Mesendoderm (in vitro differentiated cells): ENCODE measurements around the gene OR2A5.
"Not testable (repeated sequence)": the region's sequence is repeated elsewhere in the genome, so short reads cannot be mapped to it uniquely, and the experiment has no call there.

Experiments used
- DNase-seq: peaks from one replicate; pipeline ENCODE4 v3.0.0; 2013
- H2AK5ac ChIP-seq: 2 replicates; pipeline ENCODE4 v1.6.1; 2013; ENCODE audit warnings: low read length, inconsistent platforms
- H2BK120ac ChIP-seq: 2 replicates; pipeline ENCODE4 v1.6.1; 2013; ENCODE audit warnings: low read depth, mild to moderate bottlenecking, low read length, moderate library complexity, mixed read lengths
- H2BK15ac ChIP-seq: replicated peaks from 2 replicates; pipeline ENCODE4 v1.6.1; 2013; ENCODE audit warnings: low read depth, mild to moderate bottlenecking, moderate library complexity
- H2BK5ac ChIP-seq: 2 replicates; pipeline ENCODE4 v1.6.1; 2013; ENCODE audit warnings: low read length, inconsistent platforms
- H3K18ac ChIP-seq: 2 replicates; pipeline ENCODE4 v1.6.1; 2013; ENCODE audit warnings: mild to moderate bottlenecking, low read length, mixed read lengths
- H3K23ac ChIP-seq: one replicate; pipeline ENCODE4 v1.6.1; 2013; ENCODE audit warnings: low read length
- H3K27ac ChIP-seq: 2 replicates; pipeline ENCODE4 v1.5.1; 2013; ENCODE audit warnings: low read depth, mild to moderate bottlenecking, inconsistent platforms, low read length, moderate library complexity
- H3K27me3 ChIP-seq: 2 replicates; pipeline ENCODE4 v1.6.1; 2013; ENCODE audit warnings: low read length, control low read depth, mild to moderate bottlenecking, inconsistent platforms; ENCODE audit not compliant: insufficient read depth, poor library complexity
- H3K36me3 ChIP-seq: 2 replicates; pipeline ENCODE4 v1.6.1; 2013; ENCODE audit warnings: low read length, inconsistent platforms; ENCODE audit not compliant: control insufficient read depth, insufficient read depth
- H3K4ac ChIP-seq: one replicate; pipeline ENCODE4 v1.6.1; 2013; ENCODE audit warnings: low read depth, mild to moderate bottlenecking, low read length, moderate library complexity
- H3K4me1 ChIP-seq: 2 replicates; pipeline ENCODE4 v1.6.1; 2013; ENCODE audit warnings: low read depth, low read length, inconsistent platforms; ENCODE audit not compliant: control insufficient read depth
- H3K4me2 ChIP-seq: 2 replicates; pipeline ENCODE4 v1.6.1; 2013; ENCODE audit warnings: low read length
- H3K4me3 ChIP-seq: 2 replicates; pipeline ENCODE4 v1.5.1; 2013; ENCODE audit warnings: mild to moderate bottlenecking, low read length
- H3K56ac ChIP-seq: one replicate; pipeline ENCODE4 v1.6.1; 2013; ENCODE audit warnings: low read length
- H3K79me1 ChIP-seq: 2 replicates; pipeline ENCODE4 v1.6.1; 2013; ENCODE audit warnings: low read length, inconsistent platforms
- H3K79me2 ChIP-seq: 2 replicates; pipeline ENCODE4 v1.6.1; 2013; ENCODE audit warnings: mild to moderate bottlenecking, low read length; ENCODE audit not compliant: control insufficient read depth, insufficient read depth
- H3K9ac ChIP-seq: 2 replicates; pipeline ENCODE4 v1.6.1; 2013; ENCODE audit warnings: low read length, inconsistent platforms
- H4K5ac ChIP-seq: one replicate; pipeline ENCODE4 v1.6.1; 2013; ENCODE audit warnings: low read length
- H4K8ac ChIP-seq: one replicate; pipeline ENCODE4 v1.6.1; 2013; ENCODE audit warnings: low read depth, mild to moderate bottlenecking, control low read depth, low read length, moderate library complexity
- WGBS: extraction: QIAGEN DNeasy Blood & Tissue Kit; methylation state at CpG from one replicate; pipeline ENCODE4 v1.1.7; 2013; ENCODE audit warnings: low lambda C conversion rate, missing lambda C conversion rate; ENCODE audit not compliant: insufficient coverage; ENCODE audit errors: extremely low coverage; 5-methylcytosine and 5-hydroxymethylcytosine counted together

Gene OR2A5

GRCh38 chr7:144036302-144036885, 12.4 kb upstream of the OR2A5 start:
- H4K8ac ChIP-seq = no peak overlapping the region
- H3K4me1 ChIP-seq = no peaks in the 10 kb centered on the region
- H3K4me2 ChIP-seq = no peak overlapping the region
- no peak overlapping the region for H2BK5ac ChIP-seq
- no peak overlapping the region for H3K4me3 ChIP-seq
- no CpG with 5 or more reads among the region's 1 CpG for WGBS
- H3K27ac ChIP-seq = no peak overlapping the region
- no peak overlapping the region for H3K56ac ChIP-seq
- H3K9ac ChIP-seq = no peak overlapping the region
- no peak overlapping the region for H2BK120ac ChIP-seq
- H2BK15ac ChIP-seq = no peak overlapping the region
- no peaks in the 10 kb centered on the region for H3K27me3 ChIP-seq
- H2AK5ac ChIP-seq = no peak overlapping the region
- no peak overlapping the region for H3K23ac ChIP-seq
- no peaks in the 10 kb centered on the region for H3K36me3 ChIP-seq
- H3K79me2 ChIP-seq = no peaks in the 10 kb centered on the region
- H3K79me1 ChIP-seq = no peaks in the 10 kb centered on the region
- DNase-seq = no peak
- no peak overlapping the region for H3K4ac ChIP-seq
- no peak overlapping the region for H3K18ac ChIP-seq
- no peak overlapping the region for H4K5ac ChIP-seq

GRCh38 chr7:144037414-144038035, 11.2 kb upstream of the OR2A5 start:
- no peak overlapping the region for H2BK15ac ChIP-seq
- H3K4me1 ChIP-seq = no peaks in the 10 kb centered on the region
- no peak overlapping the region for H3K4me2 ChIP-seq
- no peak overlapping the region for H3K27ac ChIP-seq
- no peak overlapping the region for H3K56ac ChIP-seq
- no peak overlapping the region for H2AK5ac ChIP-seq
- H4K8ac ChIP-seq = no peak overlapping the region
- no peak overlapping the region for H3K18ac ChIP-seq
- DNase-seq = peak; percentile 68
- H3K23ac ChIP-seq = no peak overlapping the region
- no peaks in the 10 kb centered on the region for H3K79me1 ChIP-seq
- H3K4me3 ChIP-seq = no peak overlapping the region
- H2BK5ac ChIP-seq = no peak overlapping the region
- no peak overlapping the region for H3K9ac ChIP-seq
- H3K36me3 ChIP-seq = no peaks in the 10 kb centered on the region
- no peak overlapping the region for H2BK120ac ChIP-seq
- H3K79me2 ChIP-seq = no peaks in the 10 kb centered on the region
- no peak overlapping the region for H4K5ac ChIP-seq
- no peak overlapping the region for H3K4ac ChIP-seq
- no CpG with 5 or more reads among the region's 1 CpG for WGBS
- H3K27me3 ChIP-seq = no peaks in the 10 kb centered on the region

- Histone ChIP-seq H2BK15ac (no peak overlapping the region), H3K4ac (no peak overlapping the region), H3K79me1 (no peaks in the 10 kb centered on the region), H3K23ac (no peak overlapping the region), H3K9ac (no peak overlapping the region), H3K27ac (no peak overlapping the region), H2BK5ac (no peak overlapping the region), H3K79me2 (no peaks in the 10 kb centered on the region), H4K8ac (no peak overlapping the region), H3K18ac (no peak overlapping the region), H4K5ac (no peak overlapping the region), H3K27me3 (no peaks in the 10 kb centered on the region), H3K4me2 (no peak overlapping the region), H3K56ac (no peak overlapping the region), H2BK120ac (no peak overlapping the region), H2AK5ac (no peak overlapping the region), H3K4me1 (no peaks in the 10 kb centered on the region), H3K4me3 (no peak overlapping the region), H3K36me3 (no peaks in the 10 kb centered on the region)
- WGBS = no CpG with 5 or more reads among the region's 4 CpGs
- peak; percentile 67 for DNase-seq
These were observed 9.9 kb upstream of the OR2A5 start for GRCh38 chr7:144038887-144039286.

GRCh38 chr7:144049491-144049890, 743 bp downstream of the OR2A5 start:
- Histone ChIP-seq H3K36me3 (no peaks in the 10 kb centered on the region), H3K18ac (no peak overlapping the region), H3K79me2 (no peaks in the 10 kb centered on the region), H2BK15ac (no peak overlapping the region), H3K4me2 (no peak overlapping the region), H3K27me3 (no peaks in the 10 kb centered on the region), H3K27ac (no peak overlapping the region), H3K23ac (no peak overlapping the region), H4K8ac (no peak overlapping the region), H2BK120ac (no peak overlapping the region), H2AK5ac (no peak overlapping the region), H3K9ac (no peak overlapping the region), H3K4me1 (no peaks in the 10 kb centered on the region), H4K5ac (no peak overlapping the region), H3K56ac (no peak overlapping the region), H3K79me1 (no peaks in the 10 kb centered on the region), H3K4ac (no peak overlapping the region), H3K4me3 (no peak overlapping the region), H2BK5ac (no peak overlapping the region)
- WGBS = no CpG with 5 or more reads among the region's 2 CpGs
- no peak for DNase-seq

- WGBS = no CpG with 5 or more reads among the region's 3 CpGs
- no peak overlapping the region for H3K23ac ChIP-seq
- H3K79me2 ChIP-seq = no peaks in the 10 kb centered on the region
- no peaks in the 10 kb centered on the region for H3K27me3 ChIP-seq
- no peak overlapping the region for H4K5ac ChIP-seq
- DNase-seq = no peak
- no peak overlapping the region for H4K8ac ChIP-seq
- H3K79me1 ChIP-seq = no peaks in the 10 kb centered on the region
- no peak overlapping the region for H2BK5ac ChIP-seq
- no peak overlapping the region for H3K4me2 ChIP-seq
- H2AK5ac ChIP-seq = no peak overlapping the region
- no peaks in the 10 kb centered on the region for H3K4me1 ChIP-seq
- H3K4me3 ChIP-seq = no peak overlapping the region
- no peak overlapping the region for H3K27ac ChIP-seq
- H3K56ac ChIP-seq = no peak overlapping the region
- no peaks in the 10 kb centered on the region for H3K36me3 ChIP-seq
- H3K18ac ChIP-seq = no peak overlapping the region
- no peak overlapping the region for H2BK15ac ChIP-seq
- H2BK120ac ChIP-seq = no peak overlapping the region
- no peak overlapping the region for H3K9ac ChIP-seq
- no peak overlapping the region for H3K4ac ChIP-seq
These were observed 1.3 kb downstream of the OR2A5 start for GRCh38 chr7:144050093-144050492.

- H3K4me3 ChIP-seq, H3K27ac ChIP-seq, H3K36me3 ChIP-seq, H2BK120ac ChIP-seq, H3K9ac ChIP-seq, H4K5ac ChIP-seq, DNase-seq, H3K4ac ChIP-seq, H3K27me3 ChIP-seq, H3K4me2 ChIP-seq, H3K79me2 ChIP-seq, H4K8ac ChIP-seq, H3K23ac ChIP-seq, H2AK5ac ChIP-seq, H3K79me1 ChIP-seq, H3K18ac ChIP-seq, H3K56ac ChIP-seq, H3K4me1 ChIP-seq, H2BK5ac ChIP-seq, H2BK15ac ChIP-seq: not testable (repeated sequence)
- WGBS = no CpG with 5 or more reads among the region's 8 CpGs
These were observed 2.1 kb downstream of the OR2A5 start for GRCh38 chr7:144050884-144051283.
